Nephron progenitor cell (in vitro differentiated cells): ENCODE results near the gene TDRD5.
A peak's percentile ranks its signal among the peaks of the same experiment; 100 is the strongest.

ENCODE experiments used
- DNase-seq: peaks from one replicate; pipeline ENCODE4 v3.0.0; 2021
- H3K27ac Mint-ChIP-seq: 2 replicates; pipeline ENCODE4 v1.8.0; 2021; ENCODE audit warnings: mild to moderate bottlenecking, moderate library complexity, mixed read lengths
- H3K27me3 Mint-ChIP-seq: 2 replicates; pipeline ENCODE4 v1.8.0; 2021; ENCODE audit warnings: mild to moderate bottlenecking, low read depth, mixed read lengths; ENCODE audit not compliant: poor library complexity
- H3K36me3 Mint-ChIP-seq: 2 replicates; pipeline ENCODE4 v1.8.0; 2021; ENCODE audit warnings: low read depth, mixed read lengths
- H3K4me1 Mint-ChIP-seq: 2 replicates; pipeline ENCODE4 v1.8.0; 2021; ENCODE audit warnings: mixed read lengths
- H3K4me3 Mint-ChIP-seq: 2 replicates; pipeline ENCODE4 v1.8.0; 2021; ENCODE audit warnings: mild to moderate bottlenecking, moderate library complexity, mixed read lengths
- H3K9me3 Mint-ChIP-seq: 2 replicates; pipeline ENCODE4 v1.8.0; 2021; ENCODE audit warnings: mild to moderate bottlenecking, moderate library complexity, mixed read lengths
- CTCF ChIP-seq: fragments of 200-600 bp; sonication (generic); IDR thresholded peaks from 2 replicates; pipeline ENCODE4 v1.5.0; 2021; ENCODE audit warnings: antibody characterized with exemption

The TDRD5 gene

GRCh38 chr1:179702946-179703539 lies 111.4 kb downstream of the TDRD5 start:
- H3K4me3 Mint-ChIP-seq, result no peak overlapping the region
- peaks cover 15% of the 10 kb centered on the region for H3K9me3 Mint-ChIP-seq
- H3K27ac Mint-ChIP-seq, result no peak overlapping the region
- no peak for DNase-seq
- H3K36me3 Mint-ChIP-seq, result no peaks in the 10 kb centered on the region
- peaks cover 35% of the 10 kb centered on the region for H3K4me1 Mint-ChIP-seq
- no peak for TF ChIP-seq CTCF
- H3K27me3 Mint-ChIP-seq, result peaks cover 3% of the 10 kb centered on the region

DNA sequence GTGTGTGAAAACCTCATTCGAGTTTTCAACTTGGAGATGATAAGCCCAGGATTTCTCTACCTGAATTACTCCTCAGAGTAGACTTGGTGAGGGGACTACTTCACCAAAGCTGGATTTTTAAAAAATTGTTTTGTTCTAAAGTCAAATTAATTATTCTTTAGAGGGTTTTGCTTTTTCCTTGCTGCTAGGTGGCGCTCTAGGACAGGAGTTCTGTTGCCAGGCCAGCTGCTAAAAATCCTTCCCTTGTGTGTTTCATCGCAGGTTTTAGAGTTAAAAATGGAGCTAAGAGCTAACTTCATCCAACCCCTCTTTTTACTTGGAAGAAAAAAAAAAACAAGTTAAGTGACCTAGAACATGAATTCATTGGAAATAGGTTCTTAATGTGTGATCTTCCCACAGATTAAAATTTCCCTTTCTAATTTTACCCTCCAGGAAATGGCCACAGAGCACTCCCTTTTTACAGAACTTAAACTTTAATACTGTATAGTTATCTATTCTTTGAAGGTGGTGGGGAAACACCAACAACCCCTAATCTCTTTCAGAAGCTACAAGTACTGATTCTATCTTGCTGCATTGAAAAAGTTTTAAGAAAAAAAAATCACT lies 114.8 kb downstream of the TDRD5 start:
- DNase-seq, result peak; percentile 72
- peaks cover 48% of the 10 kb centered on the region for H3K4me1 Mint-ChIP-seq
- H3K27me3 Mint-ChIP-seq, result no peaks in the 10 kb centered on the region
- no peaks in the 10 kb centered on the region for H3K36me3 Mint-ChIP-seq
- H3K4me3 Mint-ChIP-seq, result no peak overlapping the region
- H3K27ac Mint-ChIP-seq, result no peak overlapping the region
- peak; percentile 81 for TF ChIP-seq CTCF
- H3K9me3 Mint-ChIP-seq, result no peaks in the 10 kb centered on the region

- Mint-ChIP-seq H3K36me3 (peaks cover 5% of the 10 kb centered on the region), H3K4me3 (no peak overlapping the region), H3K27me3 (no peaks in the 10 kb centered on the region), H3K4me1 (peaks cover 48% of the 10 kb centered on the region), H3K27ac (no peak overlapping the region), H3K9me3 (peaks cover 8% of the 10 kb centered on the region)
- TF ChIP-seq CTCF, result no peak
- no peak for DNase-seq
These were observed 115.8 kb downstream of the TDRD5 start for GRCh38 chr1:179707406-179707805.

DNA sequence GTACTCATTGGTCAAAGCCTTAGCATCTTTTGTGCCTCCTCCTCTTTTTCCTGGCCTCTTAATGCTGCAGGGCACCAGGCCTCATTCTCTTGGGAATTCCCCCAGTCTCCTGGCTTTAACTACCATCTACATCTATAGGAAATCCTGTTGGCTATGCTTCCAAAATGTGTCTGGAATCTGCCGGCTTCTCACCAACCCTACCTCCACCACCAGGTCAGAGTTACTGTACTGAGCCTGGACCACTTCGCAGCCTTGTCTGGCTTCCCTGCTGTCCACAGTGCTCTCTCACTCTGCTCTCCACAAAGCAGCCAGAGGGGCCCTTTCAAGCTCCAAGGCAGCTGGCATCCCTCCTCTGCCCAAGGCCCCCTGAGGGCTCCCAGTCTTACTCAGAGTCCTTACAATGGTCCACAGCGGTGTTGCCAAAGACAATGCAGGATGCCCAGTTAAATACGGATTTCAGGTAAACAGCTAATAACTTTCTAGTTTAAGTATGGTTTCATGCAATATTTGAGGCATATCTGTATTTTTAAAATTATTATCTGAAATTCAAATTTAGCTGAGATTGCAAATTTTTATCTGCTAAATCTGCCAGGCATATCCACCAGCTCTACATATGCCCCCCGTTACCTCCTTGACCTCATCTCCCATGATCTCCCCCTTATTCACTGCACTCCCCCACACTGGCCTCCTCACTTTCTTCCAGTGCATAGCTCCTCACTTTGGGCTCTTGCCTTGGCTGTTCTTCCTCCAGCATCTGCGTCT lies 117.0 kb downstream of the TDRD5 start:
- peaks cover 36% of the 10 kb centered on the region for H3K4me1 Mint-ChIP-seq
- no peak overlapping the region for H3K4me3 Mint-ChIP-seq
- no peak for DNase-seq
- peaks cover 16% of the 10 kb centered on the region for H3K9me3 Mint-ChIP-seq
- H3K27me3 Mint-ChIP-seq, result no peaks in the 10 kb centered on the region
- no peak overlapping the region for H3K27ac Mint-ChIP-seq
- peaks cover 9% of the 10 kb centered on the region for H3K36me3 Mint-ChIP-seq
- TF ChIP-seq CTCF, result no peak

GRCh38 chr1:179709841-179710329 lies 118.3 kb downstream of the TDRD5 start:
- Mint-ChIP-seq H3K4me1 (peaks cover 23% of the 10 kb centered on the region), H3K27ac (no peak overlapping the region), H3K9me3 (peaks cover 29% of the 10 kb centered on the region), H3K36me3 (peaks cover 20% of the 10 kb centered on the region), H3K4me3 (no peak overlapping the region), H3K27me3 (no peaks in the 10 kb centered on the region)
- TF ChIP-seq CTCF, result no peak
- DNase-seq, result no peak
